Measurements from ENCODE around the gene CDR2. TPM values are rescaled to one million over a fixed set of nuclear protein-coding genes. Genes with fewer than 3 reads are reported as not detected.
A peak's percentile ranks its signal among the peaks of the same experiment; 100 is the strongest.

CDR2 gene
- total RNA-seq, 4 donors from 2014 or later = 6.6 to 21.4 (median 8.7) TPM

DNA sequence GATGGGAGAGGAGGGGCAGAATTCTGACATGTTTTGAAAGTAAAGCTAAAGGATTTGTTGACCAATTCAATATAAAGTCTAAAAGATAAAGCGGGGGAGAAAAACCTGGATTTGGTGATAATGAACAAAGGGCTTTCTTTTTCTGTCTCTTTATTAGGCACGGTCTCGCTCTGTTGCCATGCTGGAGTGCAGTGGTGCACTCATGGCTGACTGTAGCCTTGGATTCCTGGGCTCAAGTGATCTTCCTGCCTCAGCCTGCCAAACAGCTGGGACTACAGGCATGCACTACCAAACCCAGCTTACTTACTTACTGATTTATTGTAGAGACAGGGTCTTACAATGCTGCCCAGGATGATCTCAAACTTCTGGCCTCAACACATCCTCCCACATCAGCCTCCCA lies 7.5 kb downstream of the CDR2 start:
- H3K27me3 ChIP-seq = no peaks in the 10 kb centered on the region
- H3K4me3 ChIP-seq = no peak overlapping the region
- TF ChIP-seq POLR2A (IDR thresholded peaks at IDR 0.05) (no peak), CTCF (IDR thresholded peaks at IDR 0.05) (no peak)
- intact Hi-C loops (cut with DNase I) = no loop called here
- H3K36me3 ChIP-seq = peaks cover 0 to 27% (median 3%) of the 10 kb centered on the region in 3 donors
- H3K4me1 ChIP-seq = peaks cover 0 to 64% (median 30%) of the 10 kb centered on the region in 3 donors
- DNase-seq = no peak
- H3K27ac ChIP-seq = peak overlapping the region in 2 of 4 donors; percentile 48 to 90
- 84 to 93% methylated on average over 3 of the region's 3 CpGs for WGBS, 2 donors
- no peaks in the 10 kb centered on the region for H3K9me3 ChIP-seq

DNA sequence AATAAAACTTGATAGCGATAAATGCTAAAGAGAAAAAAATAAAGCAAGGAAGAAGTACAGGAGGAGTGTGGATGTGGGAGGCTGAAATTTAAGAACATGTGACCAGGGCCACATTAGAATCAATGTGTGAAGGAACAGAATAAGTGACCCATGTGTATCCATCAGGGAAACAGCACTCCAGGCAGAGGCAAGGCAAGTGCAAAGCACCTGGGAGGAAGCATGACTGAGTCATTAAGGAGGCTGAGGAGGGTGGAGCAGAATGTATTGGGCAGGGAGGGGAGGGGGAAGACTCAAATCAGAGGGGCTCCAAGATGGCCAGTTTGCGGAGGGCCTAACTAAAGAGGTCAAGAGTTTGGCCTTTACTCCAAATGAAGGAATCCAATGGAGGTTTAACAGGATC lies 8.0 kb downstream of the CDR2 start:
- no peak for DNase-seq
- no peaks in the 10 kb centered on the region for H3K9me3 ChIP-seq
- no peak overlapping the region for H3K4me3 ChIP-seq
- H3K27ac ChIP-seq = peak overlapping the region in 1 of 4 donors; percentile 48
- peaks cover 0 to 27% (median 3%) of the 10 kb centered on the region in 3 donors for H3K36me3 ChIP-seq
- TF ChIP-seq CTCF (IDR thresholded peaks at IDR 0.05) (no peak), POLR2A (IDR thresholded peaks at IDR 0.05) (no peak)
- peaks cover 0 to 59% (median 25%) of the 10 kb centered on the region in 3 donors for H3K4me1 ChIP-seq
- 96 to 98% methylated on average over 2 of the region's 2 CpGs for WGBS, 2 donors
- H3K27me3 ChIP-seq = no peaks in the 10 kb centered on the region
- intact Hi-C loops (cut with DNase I) = no loop called here

DNA sequence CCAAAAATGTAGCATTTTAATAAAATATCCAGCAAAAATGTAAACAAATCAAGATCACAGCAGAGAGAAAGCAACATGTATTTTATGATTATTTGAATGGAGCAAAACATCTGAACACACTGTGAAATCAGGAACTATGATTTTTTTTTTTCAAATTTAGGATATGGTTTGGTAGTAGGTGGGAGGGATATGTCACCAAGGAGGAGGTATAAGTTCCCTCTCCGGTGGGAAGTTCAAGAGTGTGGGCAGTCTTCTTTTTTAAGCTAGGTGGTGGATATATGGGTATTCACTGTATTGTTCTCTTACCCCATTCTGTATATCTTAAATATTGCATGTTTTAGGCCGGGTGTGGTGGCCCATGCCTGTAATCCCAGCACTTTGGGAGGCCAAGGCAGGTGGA lies 10.2 kb downstream of the CDR2 start:
- WGBS, 2 donors = 96 to 97% methylated on average over 2 of the region's 2 CpGs
- Histone ChIP-seq H3K27ac (no peak overlapping the region), H3K4me1 (peaks cover 0 to 38% (median 13%) of the 10 kb centered on the region in 3 donors), H3K4me3 (no peak overlapping the region), H3K9me3 (no peaks in the 10 kb centered on the region), H3K36me3 (peaks cover 0 to 27% (median 3%) of the 10 kb centered on the region in 3 donors), H3K27me3 (no peaks in the 10 kb centered on the region)
- intact Hi-C loops (cut with DNase I) = no loop called here
- DNase-seq = no peak
- no peak for TF ChIP-seq CTCF (IDR thresholded peaks at IDR 0.05)
- TF ChIP-seq POLR2A (IDR thresholded peaks at IDR 0.05) = no peak

GRCh38 chr16:22360963-22361659 lies 13.3 kb downstream of the CDR2 start:
- no peak for DNase-seq
- Histone ChIP-seq H3K27ac (peak overlapping the region in 1 of 4 donors; percentile 10), H3K36me3 (peaks cover 0 to 27% (median 3%) of the 10 kb centered on the region in 3 donors), H3K9me3 (no peaks in the 10 kb centered on the region), H3K27me3 (no peaks in the 10 kb centered on the region), H3K4me3 (no peak overlapping the region), H3K4me1 (peaks cover 0 to 15% (median 0%) of the 10 kb centered on the region in 3 donors)
- 88 to 95% methylated on average over 8 of the region's 8 CpGs for WGBS, 2 donors
- intact Hi-C loops (cut with DNase I) = no loop called here
- no peak for TF ChIP-seq POLR2A (IDR thresholded peaks at IDR 0.05)
- TF ChIP-seq CTCF (IDR thresholded peaks at IDR 0.05) = no peak

DNA sequence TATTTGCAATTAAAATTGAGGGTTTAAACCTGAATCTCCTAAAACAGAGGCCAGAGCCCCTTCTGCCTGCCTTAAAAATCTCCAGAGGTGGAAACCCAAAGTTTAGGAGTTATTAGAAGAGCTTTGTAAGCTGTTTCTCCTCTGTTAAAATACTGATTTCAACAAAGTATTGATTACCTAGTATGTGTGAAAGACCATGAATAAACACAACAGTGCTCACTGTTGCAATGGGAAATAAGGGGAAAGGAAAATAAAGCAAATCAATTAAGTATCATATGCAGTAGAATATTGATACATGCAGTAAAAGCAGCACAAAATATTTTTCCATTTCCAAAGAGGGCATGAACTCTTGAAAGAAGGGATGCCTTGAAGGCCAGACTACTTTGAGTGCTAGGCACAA lies 14.7 kb downstream of the CDR2 start:
- no peak for DNase-seq
- no peak for TF ChIP-seq CTCF (IDR thresholded peaks at IDR 0.05)
- TF ChIP-seq POLR2A (IDR thresholded peaks at IDR 0.05) = no peak
- peaks cover 0 to 10% (median 0%) of the 10 kb centered on the region in 3 donors for H3K4me1 ChIP-seq
- H3K9me3 ChIP-seq = no peaks in the 10 kb centered on the region
- no peak overlapping the region for H3K27ac ChIP-seq
- intact Hi-C loops (cut with DNase I) = no loop called here
- no peaks in the 10 kb centered on the region for H3K27me3 ChIP-seq
- peaks cover 0 to 24% (median 3%) of the 10 kb centered on the region in 3 donors for H3K36me3 ChIP-seq
- H3K4me3 ChIP-seq = no peak overlapping the region

All from esophagus squamous epithelium (tissue), 5 donors.